ENCODE measurements around the gene MED26. TPM values are rescaled to one million over a fixed set of nuclear protein-coding genes. Genes with fewer than 3 reads are reported as not detected.

Gene MED26
- total and polyA plus RNA-seq, 2 of the 13 experiments (the other 11 are each of a cell fraction or from before 2014, with no cell fraction given), result 3.5 to 3.8 TPM

- TF ChIP-seq, protein P1, sequence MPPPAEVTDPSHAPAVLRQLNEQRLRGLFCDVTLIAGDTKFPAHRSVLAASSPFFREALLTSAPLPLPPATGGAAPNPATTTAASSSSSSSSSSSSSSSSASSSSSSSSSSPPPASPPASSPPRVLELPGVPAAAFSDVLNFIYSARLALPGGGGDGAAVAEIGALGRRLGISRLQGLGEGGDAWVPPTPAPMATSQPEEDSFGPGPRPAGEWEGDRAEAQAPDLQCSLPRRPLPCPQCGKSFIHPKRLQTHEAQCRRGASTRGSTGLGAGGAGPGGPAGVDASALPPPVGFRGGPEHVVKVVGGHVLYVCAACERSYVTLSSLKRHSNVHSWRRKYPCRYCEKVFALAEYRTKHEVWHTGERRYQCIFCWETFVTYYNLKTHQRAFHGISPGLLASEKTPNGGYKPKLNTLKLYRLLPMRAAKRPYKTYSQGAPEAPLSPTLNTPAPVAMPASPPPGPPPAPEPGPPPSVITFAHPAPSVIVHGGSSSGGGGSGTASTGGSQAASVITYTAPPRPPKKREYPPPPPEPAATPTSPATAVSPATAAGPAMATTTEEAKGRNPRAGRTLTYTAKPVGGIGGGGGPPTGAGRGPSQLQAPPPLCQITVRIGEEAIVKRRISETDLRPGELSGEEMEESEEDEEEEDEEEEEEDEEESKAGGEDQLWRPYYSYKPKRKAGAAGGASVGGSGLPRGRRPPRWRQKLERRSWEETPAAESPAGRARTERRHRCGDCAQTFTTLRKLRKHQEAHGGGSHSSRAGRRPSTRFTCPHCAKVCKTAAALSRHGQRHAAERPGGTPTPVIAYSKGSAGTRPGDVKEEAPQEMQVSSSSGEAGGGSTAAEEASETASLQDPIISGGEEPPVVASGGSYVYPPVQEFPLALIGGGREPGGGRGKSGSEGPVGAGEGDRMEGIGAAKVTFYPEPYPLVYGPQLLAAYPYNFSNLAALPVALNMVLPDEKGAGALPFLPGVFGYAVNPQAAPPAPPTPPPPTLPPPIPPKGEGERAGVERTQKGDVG (CRISPR knock-in tag; IDR thresholded peaks at IDR 0.05; ENCODE audit: borderline replicate concordance), result no peak
- TF ChIP-seq HNF4A (CRISPR knock-in tag; IDR thresholded peaks at IDR 0.05), result no peak
Measured at GRCh38 chr19:16586477-16586871, 41.5 kb downstream of the MED26 start (continued).

DNA sequence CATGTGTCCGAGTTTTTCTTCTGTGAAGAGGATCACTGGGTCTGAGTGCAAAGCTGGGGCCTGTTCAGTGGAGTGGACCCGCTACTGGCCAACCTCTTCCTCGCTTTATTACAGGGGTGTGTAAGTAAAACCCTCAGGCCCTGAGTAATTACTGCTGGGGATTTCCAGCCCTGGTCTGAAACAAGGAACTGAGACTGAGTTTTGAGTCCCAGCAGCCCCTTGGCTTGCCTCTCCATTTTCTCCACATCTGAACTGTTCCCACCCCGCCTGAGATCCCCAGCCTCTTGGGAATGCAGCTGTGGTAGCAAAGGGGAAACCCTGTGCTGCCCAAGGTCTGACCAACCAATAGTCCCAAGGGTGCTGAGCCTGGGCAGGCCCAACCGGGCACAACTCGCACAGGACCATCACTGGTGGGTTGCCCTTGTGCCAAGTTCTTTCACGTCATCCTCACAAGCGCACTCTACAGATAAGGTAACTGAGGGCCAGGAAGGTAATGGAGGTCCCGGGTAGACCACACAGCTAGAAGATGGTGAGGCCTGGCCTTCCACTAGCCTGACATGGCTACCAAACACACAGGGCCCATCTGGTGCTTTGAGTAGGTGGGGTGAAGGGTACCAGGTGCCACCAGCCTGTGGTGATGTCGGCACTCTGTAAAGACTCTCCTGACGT lies 42.1 kb downstream of the MED26 start:
- Histone ChIP-seq H3K4me2 (ENCODE audit: low read depth, low read length) (no peak overlapping the region), H3K36me3 (replicated peaks in 1 of 2; ENCODE audit: control insufficient read depth in 1 of 2, insufficient read depth in 2 of 2, low read length in 2 of 2) (no peaks in the 10 kb centered on the region; a peak in 1 of 5 replicates), H3K4me3 (replicated peaks in 1 of 3; ENCODE audit: insufficient read depth in 1 of 3, low read depth in 2 of 3, low read length in 3 of 3) (no peak overlapping the region), H3K79me2 (ENCODE audit: insufficient read depth, low read length) (peaks cover 85% of the 10 kb centered on the region), H3K27ac (ENCODE audit: extremely low read length, insufficient read depth, low read length) (no peak overlapping the region), H3K9me3 (ENCODE audit: low read length) (no peaks in the 10 kb centered on the region), H3K27me3 (ENCODE audit: control insufficient read depth in 1 of 2, insufficient read depth in 2 of 2, low read length in 2 of 2) (no peaks in the 10 kb centered on the region), H3K4me1 (ENCODE audit: insufficient read depth, low read length) (peaks cover 16% of the 10 kb centered on the region), H2AFZ (ENCODE audit: low read length) (no peak overlapping the region), H4K20me1 (ENCODE audit: insufficient read depth, low read length) (peaks cover 9% of the 10 kb centered on the region; the same call in 1 of the 2 replicates), H3K9ac (ENCODE audit: insufficient read depth, low read depth, low read length) (no peak overlapping the region)
- intact Hi-C loops (cut with micrococcal nuclease; ENCODE audit: unreplicated experiment) (no loop called here), in situ Hi-C loops (cut with HindIII; ENCODE audit: extremely low pct_ligation_motif_present, low pct_unique_long_range_greater_than_20kb) (no loop called here)
- FAIRE-seq (no peak), DNase-seq (ENCODE audit: low spot score) (no peak), ATAC-seq (no peak)
- POLR2A ChIA-PET, result no interaction called here
- WGBS (ENCODE audit: low lambda C conversion rate), result 90% methylated on average over 6 of the region's 11 CpGs
- no TSS peak for BruUV-seq (replicated peaks)
- CTCF ChIA-PET (ENCODE audit: low intra/inter-chr PET ratio, low total read pairs), result no interaction called here
- TF ChIP-seq TOE1 (CRISPR knock-in tag; IDR thresholded peaks at IDR 0.05) (no peak), HNF1A (IDR thresholded peaks at IDR 0.05; ENCODE audit: low read depth) (no peak), HNF1A (CRISPR knock-in tag; IDR thresholded peaks at IDR 0.05; ENCODE audit: borderline replicate concordance) (no peak), SOX5 (CRISPR knock-in tag; IDR thresholded peaks at IDR 0.05; ENCODE audit: borderline replicate concordance) (no peak), ZNF891 (CRISPR knock-in tag; IDR thresholded peaks at IDR 0.05) (no peak), ZNF414 (CRISPR knock-in tag; IDR thresholded peaks at IDR 0.05) (no peak), ZBTB1 (CRISPR knock-in tag; IDR thresholded peaks at IDR 0.05; ENCODE audit: borderline replicate concordance) (no peak)
- TF ChIP-seq, protein P2, sequence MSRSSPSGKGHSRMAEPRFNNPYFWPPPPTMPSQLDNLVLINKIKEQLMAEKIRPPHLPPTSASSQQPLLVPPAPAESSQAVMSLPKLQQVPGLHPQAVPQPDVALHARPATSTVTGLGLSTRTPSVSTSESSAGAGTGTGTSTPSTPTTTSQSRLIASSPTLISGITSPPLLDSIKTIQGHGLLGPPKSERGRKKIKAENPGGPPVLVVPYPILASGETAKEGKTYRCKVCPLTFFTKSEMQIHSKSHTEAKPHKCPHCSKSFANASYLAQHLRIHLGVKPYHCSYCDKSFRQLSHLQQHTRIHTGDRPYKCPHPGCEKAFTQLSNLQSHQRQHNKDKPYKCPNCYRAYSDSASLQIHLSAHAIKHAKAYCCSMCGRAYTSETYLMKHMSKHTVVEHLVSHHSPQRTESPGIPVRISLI (CRISPR knock-in tag; IDR thresholded peaks at IDR 0.05; ENCODE audit: borderline replicate concordance), result no peak
- TF ChIP-seq, protein P3, sequence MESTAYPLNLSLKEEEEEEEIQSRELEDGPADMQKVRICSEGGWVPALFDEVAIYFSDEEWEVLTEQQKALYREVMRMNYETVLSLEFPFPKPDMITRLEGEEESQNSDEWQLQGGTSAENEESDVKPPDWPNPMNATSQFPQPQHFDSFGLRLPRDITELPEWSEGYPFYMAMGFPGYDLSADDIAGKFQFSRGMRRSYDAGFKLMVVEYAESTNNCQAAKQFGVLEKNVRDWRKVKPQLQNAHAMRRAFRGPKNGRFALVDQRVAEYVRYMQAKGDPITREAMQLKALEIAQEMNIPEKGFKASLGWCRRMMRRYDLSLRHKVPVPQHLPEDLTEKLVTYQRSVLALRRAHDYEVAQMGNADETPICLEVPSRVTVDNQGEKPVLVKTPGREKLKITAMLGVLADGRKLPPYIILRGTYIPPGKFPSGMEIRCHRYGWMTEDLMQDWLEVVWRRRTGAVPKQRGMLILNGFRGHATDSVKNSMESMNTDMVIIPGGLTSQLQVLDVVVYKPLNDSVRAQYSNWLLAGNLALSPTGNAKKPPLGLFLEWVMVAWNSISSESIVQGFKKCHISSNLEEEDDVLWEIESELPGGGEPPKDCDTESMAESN (CRISPR knock-in tag; conservative IDR thresholded peaks at IDR 0.05), result no peak
